ENCODE measurements around the gene FGD5.

FGD5 gene

GRCh38 chr3:14810070-14810791 lies 8.5 kb upstream of the FGD5 start:
- Histone ChIP-seq H3K27ac (ENCODE audit: low read depth, low read length) (no peak overlapping the region), H3K4me2 (ENCODE audit: low read length) (no peak overlapping the region), H3K79me2 (ENCODE audit: control insufficient read depth, low read length) (no peaks in the 10 kb centered on the region), H3K4me3 (ENCODE audit: low read length) (no peak overlapping the region), H3K27me3 (ENCODE audit: control insufficient read depth, low read length) (peaks cover 18% of the 10 kb centered on the region), H3K9me2 (replicated peaks; ENCODE audit: control insufficient read depth, low read length) (no peaks in the 10 kb centered on the region), H3F3A (ENCODE audit: control insufficient read depth, insufficient read depth) (no peaks in the 10 kb centered on the region), H3K4me1 (ENCODE audit: control insufficient read depth, low read length) (no peaks in the 10 kb centered on the region), H3K9me3 (ENCODE audit: control insufficient read depth, insufficient read depth, low read length) (no peaks in the 10 kb centered on the region), H4K20me1 (ENCODE audit: control insufficient read depth, insufficient read depth, low read depth, low read length) (no peaks in the 10 kb centered on the region), H3K36me3 (ENCODE audit: control insufficient read depth, low read length) (no peaks in the 10 kb centered on the region)
- no peak for TF ChIP-seq EZH2phosphoT487 (IDR thresholded peaks at IDR 0.05; ENCODE audit: borderline replicate concordance, low read length)
- TF ChIP-seq CTCF (IDR thresholded peaks at IDR 0.05; ENCODE audit: low read depth, low read length, poor library complexity, severe bottlenecking), result no peak

GRCh38 chr3:14810801-14811661 lies 7.7 kb upstream of the FGD5 start:
- Histone ChIP-seq H4K20me1 (ENCODE audit: control insufficient read depth, insufficient read depth, low read depth, low read length) (no peaks in the 10 kb centered on the region), H3F3A (ENCODE audit: control insufficient read depth, insufficient read depth) (no peaks in the 10 kb centered on the region), H3K4me3 (ENCODE audit: low read length) (no peak overlapping the region), H3K27me3 (ENCODE audit: control insufficient read depth, low read length) (peaks cover 17% of the 10 kb centered on the region), H3K9me2 (replicated peaks; ENCODE audit: control insufficient read depth, low read length) (no peaks in the 10 kb centered on the region), H3K4me1 (ENCODE audit: control insufficient read depth, low read length) (no peaks in the 10 kb centered on the region), H3K79me2 (ENCODE audit: control insufficient read depth, low read length) (no peaks in the 10 kb centered on the region), H3K36me3 (ENCODE audit: control insufficient read depth, low read length) (no peaks in the 10 kb centered on the region), H3K4me2 (ENCODE audit: low read length) (no peak overlapping the region), H3K9me3 (ENCODE audit: control insufficient read depth, insufficient read depth, low read length) (no peaks in the 10 kb centered on the region), H3K27ac (ENCODE audit: low read depth, low read length) (no peak overlapping the region)
- TF ChIP-seq EZH2phosphoT487 (IDR thresholded peaks at IDR 0.05; ENCODE audit: borderline replicate concordance, low read length) (no peak), CTCF (IDR thresholded peaks at IDR 0.05; ENCODE audit: low read depth, low read length, poor library complexity, severe bottlenecking) (no peak)

GRCh38 chr3:14811684-14812083 lies 7.1 kb upstream of the FGD5 start:
- H3K36me3 ChIP-seq (ENCODE audit: control insufficient read depth, low read length), result no peaks in the 10 kb centered on the region
- no peaks in the 10 kb centered on the region for H3K4me1 ChIP-seq (ENCODE audit: control insufficient read depth, low read length)
- H3K27ac ChIP-seq (ENCODE audit: low read depth, low read length), result no peak overlapping the region
- no peaks in the 10 kb centered on the region for H3K9me2 ChIP-seq (replicated peaks; ENCODE audit: control insufficient read depth, low read length)
- no peaks in the 10 kb centered on the region for H3F3A ChIP-seq (ENCODE audit: control insufficient read depth, insufficient read depth)
- H3K9me3 ChIP-seq (ENCODE audit: control insufficient read depth, insufficient read depth, low read length), result no peaks in the 10 kb centered on the region
- H3K27me3 ChIP-seq (ENCODE audit: control insufficient read depth, low read length), result peaks cover 12% of the 10 kb centered on the region
- no peak overlapping the region for H3K4me3 ChIP-seq (ENCODE audit: low read length)
- H4K20me1 ChIP-seq (ENCODE audit: control insufficient read depth, insufficient read depth, low read depth, low read length), result no peaks in the 10 kb centered on the region
- no peak for TF ChIP-seq CTCF (IDR thresholded peaks at IDR 0.05; ENCODE audit: low read depth, low read length, poor library complexity, severe bottlenecking)
- TF ChIP-seq EZH2phosphoT487 (IDR thresholded peaks at IDR 0.05; ENCODE audit: borderline replicate concordance, low read length), result no peak
- H3K4me2 ChIP-seq (ENCODE audit: low read length), result no peak overlapping the region
- H3K79me2 ChIP-seq (ENCODE audit: control insufficient read depth, low read length), result no peaks in the 10 kb centered on the region
